Activated T-helper 17 cell treated with anti-CD3 and anti-CD28 coated beads, Interleukin-2, amount 50 U/mL, for 72 hours (primary cell): ENCODE data around the gene ABHD3. TPM values are rescaled to one million over a fixed set of nuclear protein-coding genes. Genes with fewer than 3 reads are reported as not detected.
"Not testable (repeated sequence)": the region's sequence is repeated elsewhere in the genome, so short reads cannot be mapped to it uniquely, and the experiment has no call there.

ENCODE experiments used
- ATAC-seq: fragments of 150-1000 bp; cut with Tn5 transposase; replicated peaks from 2 replicates; pipeline ENCODE4 v1.10.0; 2021; ENCODE audit warnings: mild to moderate bottlenecking, moderate library complexity
- H3K27ac Mint-ChIP-seq: one replicate; pipeline ENCODE4 v1.8.0; 2022; ENCODE audit warnings: mixed read lengths
- H3K27me3 Mint-ChIP-seq: one replicate; pipeline ENCODE4 v1.8.0; 2022; ENCODE audit warnings: mixed read lengths
- H3K36me3 Mint-ChIP-seq: one replicate; pipeline ENCODE4 v1.8.0; 2022; ENCODE audit warnings: low read depth, mild to moderate bottlenecking, mixed read lengths
- H3K4me1 Mint-ChIP-seq: one replicate; pipeline ENCODE4 v1.8.0; 2022; ENCODE audit warnings: mixed read lengths
- H3K4me3 Mint-ChIP-seq: one replicate; pipeline ENCODE4 v1.8.0; 2022; ENCODE audit warnings: mild to moderate bottlenecking, mixed read lengths
- H3K9me3 Mint-ChIP-seq: one replicate; pipeline ENCODE4 v1.8.0; 2022; ENCODE audit warnings: mixed read lengths
- total RNA-seq, 2 donors: library from RNA; stranded (reverse); gene quantifications; one replicate each; pipeline ENCODE4 v1.2.3, GENCODE V29; 2022

ABHD3 gene
- 10 to 100 TPM; 28.9 to 48.4 TPM for total RNA-seq

GRCh38 chr18:21704603-21705364 lies at the start of gene ABHD3:
Gene ABHD3 (minus strand): TSS chr18:21704774. CDS start chr18:21704665, 109 bp downstream.
- Mint-ChIP-seq H3K27ac (peak within 1 kb of the TSS; percentile 85), H3K27me3 (no peaks in the 10 kb centered on the region), H3K4me1 (peaks cover 19% of the 10 kb centered on the region), H3K4me3 (peak within 1 kb of the TSS; percentile 94), H3K9me3 (no peaks in the 10 kb centered on the region), H3K36me3 (peaks cover 36% of the 10 kb centered on the region)
- peak; percentile 96 for ATAC-seq

GRCh38 chr18:21747764-21748693 lies 43.5 kb upstream of the ABHD3 start:
- Mint-ChIP-seq H3K9me3 (no peaks in the 10 kb centered on the region), H3K27ac (peak overlapping the region; percentile 42), H3K27me3 (no peaks in the 10 kb centered on the region), H3K36me3 (peaks cover 22% of the 10 kb centered on the region), H3K4me1 (peaks cover 32% of the 10 kb centered on the region), H3K4me3 (peak overlapping the region; percentile 51)
- ATAC-seq = peak; percentile 47

- H3K4me3 Mint-ChIP-seq = peak overlapping the region; percentile 51
- H3K4me1 Mint-ChIP-seq = peaks cover 34% of the 10 kb centered on the region
- peaks cover 25% of the 10 kb centered on the region for H3K36me3 Mint-ChIP-seq
- H3K9me3 Mint-ChIP-seq = no peaks in the 10 kb centered on the region
- H3K27me3 Mint-ChIP-seq = no peaks in the 10 kb centered on the region
- ATAC-seq = no peak
- peak overlapping the region; percentile 42 for H3K27ac Mint-ChIP-seq
Measured at GRCh38 chr18:21747268-21747667, 42.7 kb upstream of the ABHD3 start.

GRCh38 chr18:21745231-21745630 lies 40.7 kb upstream of the ABHD3 start:
- H3K27me3 Mint-ChIP-seq = no peaks in the 10 kb centered on the region
- peak overlapping the region; percentile 83 for H3K27ac Mint-ChIP-seq
- H3K4me1 Mint-ChIP-seq = peaks cover 35% of the 10 kb centered on the region
- no peaks in the 10 kb centered on the region for H3K9me3 Mint-ChIP-seq
- ATAC-seq = no peak
- H3K4me3 Mint-ChIP-seq = peak overlapping the region; percentile 73
- H3K36me3 Mint-ChIP-seq = peaks cover 33% of the 10 kb centered on the region

GRCh38 chr18:21743166-21743832 lies 38.7 kb upstream of the ABHD3 start:
- peak; percentile 13 for ATAC-seq
- Mint-ChIP-seq H3K36me3 (peaks cover 27% of the 10 kb centered on the region), H3K27ac (peak overlapping the region; percentile 94), H3K27me3 (no peaks in the 10 kb centered on the region), H3K4me3 (peak overlapping the region; percentile 91), H3K9me3 (no peaks in the 10 kb centered on the region), H3K4me1 (peaks cover 40% of the 10 kb centered on the region)

- peaks cover 27% of the 10 kb centered on the region for H3K36me3 Mint-ChIP-seq
- H3K9me3 Mint-ChIP-seq = no peaks in the 10 kb centered on the region
- no peak for ATAC-seq
- peak overlapping the region; percentile 91 for H3K4me3 Mint-ChIP-seq
- H3K27me3 Mint-ChIP-seq = no peaks in the 10 kb centered on the region
- H3K27ac Mint-ChIP-seq = peak overlapping the region; percentile 94
- peaks cover 33% of the 10 kb centered on the region for H3K4me1 Mint-ChIP-seq
Measured at GRCh38 chr18:21742315-21742687, 37.7 kb upstream of the ABHD3 start.

- Mint-ChIP-seq H3K36me3 (peaks cover 27% of the 10 kb centered on the region), H3K27me3 (no peaks in the 10 kb centered on the region), H3K27ac (peak overlapping the region; percentile 94), H3K4me1 (peaks cover 30% of the 10 kb centered on the region), H3K9me3 (peaks cover 2% of the 10 kb centered on the region), H3K4me3 (peak overlapping the region; percentile 91)
- ATAC-seq = peak; percentile 6
Measured at GRCh38 chr18:21741562-21742314, 37.2 kb upstream of the ABHD3 start.

- H3K27me3 Mint-ChIP-seq = no peaks in the 10 kb centered on the region
- H3K27ac Mint-ChIP-seq = no peak overlapping the region
- H3K36me3 Mint-ChIP-seq = peaks cover 27% of the 10 kb centered on the region
- H3K4me1 Mint-ChIP-seq = peaks cover 30% of the 10 kb centered on the region
- peak overlapping the region; percentile 91 for H3K4me3 Mint-ChIP-seq
- no peak for ATAC-seq
- peaks cover 7% of the 10 kb centered on the region for H3K9me3 Mint-ChIP-seq
Measured at GRCh38 chr18:21741312-21741561, 36.7 kb upstream of the ABHD3 start.

- peak; percentile 96 for ATAC-seq
Measured at GRCh38 chr18:21740538-21741311, 36.2 kb upstream of the ABHD3 start, which contains the start of gene MIB1. Gene MIB1 (plus strand): TSS chr18:21740792. CDS start chr18:21741584, 792 bp downstream.

GRCh38 chr18:21739604-21740537 lies 35.3 kb upstream of the ABHD3 start:
- H3K27ac Mint-ChIP-seq = peak overlapping the region; percentile 93
- ATAC-seq = peak; percentile 5
- H3K36me3 Mint-ChIP-seq = peaks cover 25% of the 10 kb centered on the region
- H3K4me3 Mint-ChIP-seq = peak overlapping the region; percentile 85
- peaks cover 29% of the 10 kb centered on the region for H3K4me1 Mint-ChIP-seq
- no peaks in the 10 kb centered on the region for H3K27me3 Mint-ChIP-seq
- peaks cover 8% of the 10 kb centered on the region for H3K9me3 Mint-ChIP-seq

More at GRCh38 chr18:21740538-21741311, 36.2 kb upstream of the ABHD3 start, which contains the start of gene MIB1:
- H3K27me3 Mint-ChIP-seq = no peaks in the 10 kb centered on the region
- peak within 1 kb of the TSS; percentile 94 for H3K27ac Mint-ChIP-seq
- H3K4me3 Mint-ChIP-seq = peak within 1 kb of the TSS; percentile 91
- peaks cover 27% of the 10 kb centered on the region for H3K36me3 Mint-ChIP-seq
- H3K4me1 Mint-ChIP-seq = peaks cover 29% of the 10 kb centered on the region
- H3K9me3 Mint-ChIP-seq = peaks cover 8% of the 10 kb centered on the region

- H3K27ac Mint-ChIP-seq, H3K4me3 Mint-ChIP-seq, H3K36me3 Mint-ChIP-seq, ATAC-seq, H3K27me3 Mint-ChIP-seq, H3K9me3 Mint-ChIP-seq: not testable (repeated sequence)
- peaks cover 13% of the 10 kb centered on the region for H3K4me1 Mint-ChIP-seq
Measured at GRCh38 chr18:21736926-21737325, 32.4 kb upstream of the ABHD3 start.

- peaks cover 13% of the 10 kb centered on the region for H3K4me1 Mint-ChIP-seq
- peak overlapping the region; percentile 47 for H3K4me3 Mint-ChIP-seq
- H3K9me3 Mint-ChIP-seq = peaks cover 8% of the 10 kb centered on the region
- no peaks in the 10 kb centered on the region for H3K27me3 Mint-ChIP-seq
- ATAC-seq = peak; percentile 16
- peak overlapping the region; percentile 79 for H3K27ac Mint-ChIP-seq
- peaks cover 1% of the 10 kb centered on the region for H3K36me3 Mint-ChIP-seq
Measured at GRCh38 chr18:21735452-21736015, 31.0 kb upstream of the ABHD3 start.
